HFF-Myc (cell line): ENCODE results near the gene EXO1.

Source experiments
- DNase-seq: peaks from one replicate; pipeline ENCODE4 v3.0.0-alpha.2; 2011; ENCODE audit warnings: low read depth; ENCODE audit errors: extremely low read depth
- H3K4me3 ChIP-seq: replicated peaks from 2 replicates; pipeline ENCODE4 v1.5.1; 2011; ENCODE audit warnings: low read depth, mild to moderate bottlenecking, control low read depth, low read length
- TF ChIP-seq, protein P1 (sequence below): IDR thresholded peaks from 2 replicates; pipeline ENCODE4 v1.5.1; 2012; ENCODE audit warnings: mild to moderate bottlenecking, low read depth, low read length, control low read depth; ENCODE audit errors: missing control alignments

EXO1 gene

DNA sequence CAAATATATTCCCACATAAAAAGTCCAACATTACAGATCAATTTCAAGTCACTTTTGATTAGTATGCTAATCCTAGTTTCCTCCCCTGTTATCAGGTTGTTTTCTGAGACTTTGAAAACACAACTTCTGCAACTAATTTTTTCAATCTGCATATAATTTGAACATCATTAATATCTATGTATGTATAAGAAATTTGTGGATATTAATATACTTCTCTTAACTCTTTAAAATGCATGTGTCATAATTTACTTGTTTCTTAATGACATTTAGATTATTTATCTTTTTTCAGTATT is 48.6 kb downstream of the EXO1 start:
- no peak for DNase-seq
- H3K4me3 ChIP-seq: no peak overlapping the region
- TF ChIP-seq, protein P1, sequence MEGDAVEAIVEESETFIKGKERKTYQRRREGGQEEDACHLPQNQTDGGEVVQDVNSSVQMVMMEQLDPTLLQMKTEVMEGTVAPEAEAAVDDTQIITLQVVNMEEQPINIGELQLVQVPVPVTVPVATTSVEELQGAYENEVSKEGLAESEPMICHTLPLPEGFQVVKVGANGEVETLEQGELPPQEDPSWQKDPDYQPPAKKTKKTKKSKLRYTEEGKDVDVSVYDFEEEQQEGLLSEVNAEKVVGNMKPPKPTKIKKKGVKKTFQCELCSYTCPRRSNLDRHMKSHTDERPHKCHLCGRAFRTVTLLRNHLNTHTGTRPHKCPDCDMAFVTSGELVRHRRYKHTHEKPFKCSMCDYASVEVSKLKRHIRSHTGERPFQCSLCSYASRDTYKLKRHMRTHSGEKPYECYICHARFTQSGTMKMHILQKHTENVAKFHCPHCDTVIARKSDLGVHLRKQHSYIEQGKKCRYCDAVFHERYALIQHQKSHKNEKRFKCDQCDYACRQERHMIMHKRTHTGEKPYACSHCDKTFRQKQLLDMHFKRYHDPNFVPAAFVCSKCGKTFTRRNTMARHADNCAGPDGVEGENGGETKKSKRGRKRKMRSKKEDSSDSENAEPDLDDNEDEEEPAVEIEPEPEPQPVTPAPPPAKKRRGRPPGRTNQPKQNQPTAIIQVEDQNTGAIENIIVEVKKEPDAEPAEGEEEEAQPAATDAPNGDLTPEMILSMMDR: no peak

DNA sequence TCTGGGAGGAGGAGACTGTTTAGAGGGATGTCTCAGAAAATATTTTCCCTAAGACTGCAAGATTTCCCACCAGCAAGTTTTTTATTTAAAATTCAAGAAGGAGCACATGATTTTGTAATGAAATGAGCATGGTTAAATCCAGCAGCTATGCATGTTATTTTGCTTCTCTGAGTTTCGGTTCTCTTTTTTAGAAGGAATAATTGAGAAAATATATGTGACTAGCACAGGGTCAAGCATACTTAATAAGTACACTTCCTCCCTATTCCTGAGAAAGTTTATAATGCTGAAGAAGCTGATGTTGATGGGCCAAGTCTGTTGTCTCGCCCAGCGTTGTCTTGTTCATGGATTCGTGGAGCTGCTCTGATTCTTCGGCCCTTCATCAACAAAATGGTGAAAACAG is 51.2 kb downstream of the EXO1 start:
- no peak overlapping the region for H3K4me3 ChIP-seq
- TF ChIP-seq, protein P1: no peak

DNA sequence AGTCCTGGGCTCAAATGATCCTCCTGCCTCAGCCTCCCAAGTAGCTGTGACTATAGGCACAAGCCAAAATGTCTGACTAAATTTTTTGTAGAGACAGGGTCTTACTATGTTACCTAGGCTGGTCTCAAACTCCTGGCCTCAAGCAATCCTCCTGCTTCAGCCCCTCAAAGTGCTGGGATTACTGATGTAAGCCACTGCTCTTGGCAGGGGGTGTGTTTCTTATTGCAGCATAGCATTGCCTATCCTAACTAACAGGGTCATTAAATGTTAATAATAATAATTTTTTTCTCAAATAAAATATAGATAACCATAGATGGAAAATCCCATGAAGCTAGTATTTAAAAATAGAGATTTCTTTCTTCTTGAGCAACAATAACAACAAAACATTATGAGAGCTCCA is 52.4 kb downstream of the EXO1 start:
- TF ChIP-seq, protein P1: no peak
- no peak overlapping the region for H3K4me3 ChIP-seq
- no peak for DNase-seq

More for the DNA sequence above, 51.2 kb downstream of the EXO1 start:
- DNase-seq: no peak

DNA sequence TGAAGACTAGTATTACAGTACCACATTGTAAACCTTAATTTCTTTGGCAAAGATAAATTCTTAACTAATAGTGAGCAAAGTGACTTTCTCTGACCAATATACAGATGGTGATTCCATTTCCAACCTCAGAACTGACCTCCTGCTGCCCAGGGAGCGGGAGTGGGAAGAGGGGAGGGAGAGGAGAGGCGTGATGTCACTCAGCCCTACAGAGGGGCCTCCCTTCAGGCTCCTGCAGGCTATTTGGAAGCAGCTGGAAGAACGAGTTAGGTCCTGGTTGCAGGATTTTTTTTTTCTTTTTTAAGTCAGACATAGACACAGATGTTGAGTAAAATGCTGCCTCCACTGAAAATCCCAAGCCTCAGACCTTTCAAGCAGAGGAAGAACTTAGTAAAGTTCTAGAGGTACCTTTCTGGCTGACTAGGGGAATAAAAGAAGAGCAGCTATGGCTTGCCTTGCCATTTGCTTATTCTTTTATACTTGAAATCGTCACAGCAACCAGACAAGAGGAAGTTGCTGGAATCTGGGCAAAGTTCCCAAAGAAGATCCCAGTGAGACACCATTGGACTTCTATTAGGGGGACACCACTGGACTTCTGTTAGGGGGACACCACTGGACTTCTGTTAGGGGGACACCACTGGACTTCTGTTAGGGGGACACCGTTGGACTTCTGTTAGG is 54.5 kb downstream of the EXO1 start:
- TF ChIP-seq, protein P1: no peak
- no peak overlapping the region for H3K4me3 ChIP-seq
- no peak for DNase-seq

DNA sequence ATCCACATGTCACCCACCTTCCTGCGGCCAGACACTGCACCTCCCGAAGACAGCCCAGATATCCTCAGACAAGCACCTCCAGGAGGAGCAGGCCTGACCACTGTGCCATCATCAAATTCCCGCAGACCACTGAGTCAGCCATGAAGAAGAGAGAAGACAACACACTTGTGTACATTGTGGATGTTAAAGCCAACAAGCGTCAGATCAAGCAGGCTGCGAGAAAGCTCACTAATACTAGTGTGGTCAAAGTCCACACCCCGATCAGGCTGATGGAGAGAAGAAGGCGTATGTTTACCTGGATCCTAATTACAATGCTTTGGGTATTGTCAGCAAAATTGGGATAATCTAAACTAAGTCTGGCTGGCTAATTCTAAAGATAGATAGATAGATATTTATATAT is 68.2 kb downstream of the EXO1 start:
- DNase-seq: no peak
- TF ChIP-seq, protein P1: no peak
- no peak overlapping the region for H3K4me3 ChIP-seq

DNA sequence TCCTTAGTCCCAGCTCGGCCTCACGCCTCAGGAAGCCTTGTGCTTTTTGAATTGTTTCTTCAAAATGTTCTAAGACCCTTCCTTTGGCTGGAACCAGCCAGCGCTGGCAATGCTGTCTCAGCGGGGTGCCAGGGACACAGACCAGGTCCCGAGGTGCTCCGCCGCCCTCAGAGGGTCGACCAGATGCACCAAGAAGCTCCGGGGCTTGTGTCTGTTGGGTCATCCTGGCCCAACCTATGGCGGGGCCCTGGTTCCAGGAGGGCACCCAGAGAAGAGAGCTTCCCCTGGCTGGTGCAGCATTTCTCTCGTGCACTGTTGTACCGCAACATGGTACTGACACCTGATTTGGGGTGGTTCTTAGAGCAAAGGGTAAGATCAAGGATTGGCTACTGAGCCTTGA is 69.5 kb downstream of the EXO1 start:
- H3K4me3 ChIP-seq: no peak overlapping the region
- no peak for DNase-seq
- TF ChIP-seq, protein P1: no peak

DNA sequence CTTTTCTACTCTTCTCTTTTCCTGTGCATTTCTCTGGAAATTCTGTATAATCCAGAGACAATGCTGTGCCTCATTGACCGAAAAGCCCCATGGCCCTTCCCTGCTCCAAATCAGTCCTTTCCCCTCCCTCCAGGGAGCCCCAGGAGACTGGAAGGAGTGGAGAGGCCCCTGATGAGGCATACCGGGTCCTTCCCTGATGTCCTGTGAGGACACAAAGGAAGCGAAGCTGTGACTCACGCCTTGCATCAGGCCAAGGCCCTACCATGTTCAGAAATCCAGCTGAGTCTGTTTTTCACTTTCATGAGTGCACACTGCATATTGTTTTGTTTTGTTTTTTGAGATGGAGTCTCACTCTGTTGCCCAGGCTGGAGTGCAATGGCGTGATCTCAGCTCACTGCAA is 70.9 kb downstream of the EXO1 start:
- H3K4me3 ChIP-seq: no peak overlapping the region
- DNase-seq: no peak
- TF ChIP-seq, protein P1: no peak
